B cell (primary cell): ENCODE data around the gene MYH3. TPM values are rescaled to one million over a fixed set of nuclear protein-coding genes. Genes with fewer than 3 reads are reported as not detected.

Experiments used
- ATAC-seq: fragments of 200-7000 bp; cut with Tn5 transposase; one replicate; pipeline ENCODE4 v1.10.0; 2021; ENCODE audit warnings: low read depth, mild to moderate bottlenecking, moderate number of reproducible peaks, moderate library complexity
- CTCF ChIA-PET: fragments of 350-600 bp; sonication (Branson Sonifier 250); formaldehyde crosslinking; loops from one replicate; lab custom pipeline; 2021; ENCODE audit warnings: antibody characterized with exemption, inconsistent platforms; lab: Charles Lee
- POLR2A ChIA-PET: fragments of 350-600 bp; sonication (Branson Sonifier 250); formaldehyde crosslinking; loops from one replicate; lab custom pipeline; 2021; ENCODE audit warnings: antibody characterized with exemption; lab: Charles Lee
- DNase-seq: peaks from one replicate; pipeline ENCODE4 v3.0.0; 2013
- H2AFZ ChIP-seq: 2 replicates; pipeline ENCODE4 v1.6.1; 2012; ENCODE audit warnings: mild to moderate bottlenecking, low read depth, low read length; ENCODE audit not compliant: insufficient read depth, poor library complexity, severe bottlenecking
- H3K27ac ChIP-seq, 2 donors: 1 replicate in 1 of 2; 2 replicates in 1 of 2; pipeline ENCODE4 v1.5.1; 2012 to 2013; ENCODE audit warnings: low read length in 2 of 2, mild to moderate bottlenecking in 2 of 2, moderate library complexity in 1 of 2
- H3K27me3 ChIP-seq, 4 experiments: fragments of 200-600 bp in 1 of 4; sonication (generic) in 1 of 4; replicated peaks in 1 of 4; 1 replicate in 2 of 4; 2 replicates in 2 of 4; pipeline versions ENCODE4 v1.6.1 to v1.7.0; 2013 to 2016; ENCODE audit warnings: low read length in 3 of 4, mild to moderate bottlenecking in 2 of 4, mixed read lengths in 1 of 4, moderate library complexity in 1 of 4; ENCODE audit not compliant: insufficient read depth in 4 of 4, control insufficient read depth in 3 of 4; ENCODE audit errors: control extremely low read depth in 1 of 4
- H3K36me3 ChIP-seq, 2 experiments: replicated peaks in 1 of 2; 1 replicate in 1 of 2; 2 replicates in 1 of 2; pipeline versions ENCODE4 v1.6.1 to v1.7.1; 2013; ENCODE audit warnings: low read length in 1 of 2; ENCODE audit not compliant: insufficient read depth in 2 of 2, control insufficient read depth in 1 of 2; ENCODE audit errors: control extremely low read depth in 1 of 2, extremely low read depth in 1 of 2
- H3K4me1 ChIP-seq, 2 donors: fragments of 200-600 bp in 1 of 2; sonication (generic) in 1 of 2; 1 replicate in 1 of 2; 2 replicates in 1 of 2; pipeline versions ENCODE4 v1.5.1 to v1.6.1; 2013 to 2017; ENCODE audit warnings: low read length in 2 of 2; ENCODE audit not compliant: control insufficient read depth in 2 of 2, insufficient read depth in 2 of 2
- H3K4me2 ChIP-seq: replicated peaks from 2 replicates; pipeline ENCODE3; 2012; ENCODE audit warnings: mild to moderate bottlenecking, low read depth, low read length; ENCODE audit not compliant: poor library complexity, severe bottlenecking
- H3K4me3 ChIP-seq, 5 experiments: fragments of 200-600 bp in 1 of 5; sonication (generic) in 1 of 5; 1 replicate in 3 of 5; 2 replicates in 2 of 5; pipeline versions ENCODE4 v1.5.1 to v1.7.0; 2011 to 2016; ENCODE audit warnings: low read length in 4 of 5, mild to moderate bottlenecking in 4 of 5, low read depth in 2 of 5, control low read depth in 1 of 5, moderate library complexity in 1 of 5; ENCODE audit not compliant: insufficient read depth in 1 of 5; ENCODE audit errors: control extremely low read depth in 1 of 5, extremely low read depth in 1 of 5
- H3K79me2 ChIP-seq: fragments of 200-600 bp; sonication (generic); one replicate; pipeline ENCODE4 v1.6.0; 2016; ENCODE audit warnings: low read length; ENCODE audit not compliant: control insufficient read depth, insufficient read depth
- H3K9ac ChIP-seq: fragments of 200-600 bp; sonication (generic); 2 replicates; pipeline ENCODE4 v1.6.1; 2017; ENCODE audit warnings: mild to moderate bottlenecking, low read length, moderate library complexity
- H3K9me3 ChIP-seq, 3 donors: one replicate each; pipeline versions ENCODE4 v1.6.1 to v1.7.1; 2013; ENCODE audit warnings: low read length in 2 of 3; ENCODE audit not compliant: control insufficient read depth in 2 of 3, insufficient read depth in 1 of 3; ENCODE audit errors: control extremely low read depth in 1 of 3
- H4K20me1 ChIP-seq: 2 replicates; pipeline ENCODE4 v1.6.0; 2012; ENCODE audit warnings: mild to moderate bottlenecking, low read length; ENCODE audit not compliant: insufficient read depth, control insufficient read depth, poor library complexity, severe bottlenecking
- H3K27ac Mint-ChIP-seq: one replicate; pipeline ENCODE4 v1.8.0; 2021; ENCODE audit warnings: mixed read lengths
- H3K27me3 Mint-ChIP-seq: one replicate; pipeline ENCODE4 v1.8.0; 2021; ENCODE audit warnings: mixed read lengths
- H3K4me1 Mint-ChIP-seq: one replicate; pipeline ENCODE4 v1.8.0; 2021; ENCODE audit warnings: mixed read lengths
- H3K4me3 Mint-ChIP-seq: one replicate; pipeline ENCODE4 v1.8.0; 2021; ENCODE audit warnings: mixed read lengths
- H3K9me3 Mint-ChIP-seq: one replicate; pipeline ENCODE4 v1.8.0; 2022; ENCODE audit warnings: mixed read lengths; ENCODE audit not compliant: insufficient read depth
- EZH2 ChIP-seq: IDR thresholded peaks from 2 replicates; pipeline ENCODE4 v1.6.1; 2012; ENCODE audit warnings: borderline replicate concordance, low read depth, mild to moderate bottlenecking, moderate library complexity, low read length; ENCODE audit not compliant: insufficient read depth, poor library complexity, severe bottlenecking
- WGBS: methylation state at CpG from one replicate; pipeline ENCODE4 v1.1.5; 2013; ENCODE audit warnings: missing lambda C conversion rate; ENCODE audit not compliant: insufficient coverage; 5-methylcytosine and 5-hydroxymethylcytosine counted together
- intact Hi-C: fragments of 100-400 bp; cut with micrococcal nuclease; formaldehyde crosslinking; loops from one replicate; pipeline ENCODE4 v1.10.0; 2022
- polyA plus RNA-seq: library from polyadenylated mRNA; depleted of rRNA; stranded (reverse); fragments of >200 nt; gene quantifications from 2 replicates; pipeline ENCODE4 v1.2.3, GENCODE V29; 2012
- total RNA-seq, 2 donors: library from RNA; stranded (reverse); fragments of 120-200 nt in 1 of 2; gene quantifications; 1 replicate in 1 of 2; 2 replicates in 1 of 2; pipeline versions ENCODE4 v1.2.3 to v1.2.4, GENCODE V29; 2013 to 2022
- TF ChIP-seq, protein P1 (sequence below): fragments of 200-600 bp; IDR thresholded peaks from one replicate; pipeline ENCODE4 v1.8.0; 2022; ENCODE audit warnings: antibody characterized with exemption, mild to moderate bottlenecking

The MYH3 gene
- total and polyA plus RNA-seq, 2 donors (not counting 1 experiment from before 2014, with no cell fraction given), result 9.4 to 10.9 TPM

DNA sequence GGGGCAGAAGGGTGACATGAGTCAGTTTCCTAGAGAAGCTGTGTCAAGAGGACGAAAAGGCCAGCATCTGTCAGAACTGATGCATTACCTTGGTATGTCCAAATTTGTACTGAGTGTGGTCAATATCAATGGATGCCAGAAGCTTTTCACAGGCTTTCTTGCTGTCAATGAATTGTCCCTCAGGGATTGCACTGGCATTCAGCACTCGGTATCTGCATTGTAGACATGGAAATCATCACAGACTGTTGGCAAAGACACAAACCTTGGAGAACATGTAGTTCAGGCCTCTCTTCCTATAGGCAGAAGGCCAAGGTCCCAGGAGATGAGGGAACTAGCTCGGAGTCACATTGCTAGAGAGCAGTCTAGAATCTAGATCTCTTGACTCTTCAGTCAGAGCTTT lies 16.6 kb downstream of the MYH3 start:
- DNase-seq (no peak), ATAC-seq (no peak)
- WGBS, result 95% methylated on average over 2 of the region's 3 CpGs
- no peak for TF ChIP-seq EZH2
- TF ChIP-seq, protein P1, sequence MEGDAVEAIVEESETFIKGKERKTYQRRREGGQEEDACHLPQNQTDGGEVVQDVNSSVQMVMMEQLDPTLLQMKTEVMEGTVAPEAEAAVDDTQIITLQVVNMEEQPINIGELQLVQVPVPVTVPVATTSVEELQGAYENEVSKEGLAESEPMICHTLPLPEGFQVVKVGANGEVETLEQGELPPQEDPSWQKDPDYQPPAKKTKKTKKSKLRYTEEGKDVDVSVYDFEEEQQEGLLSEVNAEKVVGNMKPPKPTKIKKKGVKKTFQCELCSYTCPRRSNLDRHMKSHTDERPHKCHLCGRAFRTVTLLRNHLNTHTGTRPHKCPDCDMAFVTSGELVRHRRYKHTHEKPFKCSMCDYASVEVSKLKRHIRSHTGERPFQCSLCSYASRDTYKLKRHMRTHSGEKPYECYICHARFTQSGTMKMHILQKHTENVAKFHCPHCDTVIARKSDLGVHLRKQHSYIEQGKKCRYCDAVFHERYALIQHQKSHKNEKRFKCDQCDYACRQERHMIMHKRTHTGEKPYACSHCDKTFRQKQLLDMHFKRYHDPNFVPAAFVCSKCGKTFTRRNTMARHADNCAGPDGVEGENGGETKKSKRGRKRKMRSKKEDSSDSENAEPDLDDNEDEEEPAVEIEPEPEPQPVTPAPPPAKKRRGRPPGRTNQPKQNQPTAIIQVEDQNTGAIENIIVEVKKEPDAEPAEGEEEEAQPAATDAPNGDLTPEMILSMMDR, result no peak
- POLR2A ChIA-PET, result interaction anchor here (0.6 kb wide), 1 partner anchor 602 kb away, joined by 3 read pairs; no protein-coding TSS in a partner anchor
- no peak overlapping the region for H3K4me3 ChIP-seq
- H3K9me3 ChIP-seq, result no peaks in the 10 kb centered on the region
- peaks cover 0 to 7% of the 10 kb centered on the region in 2 donors for H3K4me1 ChIP-seq
- no peak overlapping the region for H3K4me2 ChIP-seq
- Mint-ChIP-seq H3K27ac (no peak overlapping the region), H3K9me3 (no peaks in the 10 kb centered on the region), H3K4me3 (no peak overlapping the region), H3K27me3 (no peaks in the 10 kb centered on the region), H3K4me1 (peaks cover 4% of the 10 kb centered on the region)
- intact Hi-C loops, result no loop called here
- CTCF ChIA-PET, result interaction anchor here (1.1 to 2.6 kb wide), 4 partner anchors 10 to 715 kb away, joined by 3 to 12 read pairs (median 7); no protein-coding TSS in a partner anchor
- H3K36me3 ChIP-seq, result peaks cover 4 to 36% of the 10 kb centered on the region in 2 experiments
- H3K27me3 ChIP-seq, result no peaks in the 10 kb centered on the region
- no peak overlapping the region for H3K9ac ChIP-seq
- no peak overlapping the region for H3K27ac ChIP-seq
- no peaks in the 10 kb centered on the region for H3K79me2 ChIP-seq
- no peak overlapping the region for H2AFZ ChIP-seq
- H4K20me1 ChIP-seq, result no peaks in the 10 kb centered on the region

DNA sequence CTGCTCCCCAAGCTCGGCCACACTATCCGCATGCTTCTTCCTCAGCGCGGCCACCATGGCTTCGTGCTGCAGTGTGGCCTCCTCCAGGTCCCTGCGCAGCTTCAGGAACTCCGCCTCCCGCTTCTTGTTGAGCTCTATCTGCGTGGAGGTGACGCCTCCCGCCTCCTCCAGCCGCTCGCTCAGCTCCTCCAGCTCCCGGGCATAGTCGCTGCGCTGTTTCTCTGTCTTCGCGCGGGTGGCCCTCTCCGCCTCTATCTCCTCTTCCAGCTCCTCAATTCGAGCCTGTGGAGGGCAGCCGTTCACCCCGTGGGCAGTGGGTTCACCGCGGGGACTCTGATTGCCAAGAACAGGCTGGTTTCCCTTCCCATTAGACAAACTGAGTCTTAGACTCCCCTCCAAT lies 19.0 kb downstream of the MYH3 start:
- H2AFZ ChIP-seq, result no peak overlapping the region
- intact Hi-C loops, result no loop called here
- no peak overlapping the region for H3K9ac ChIP-seq
- ChIA-PET CTCF (interaction anchor here (11.4 to 13.3 kb wide), 2 partner anchors 8 to 19 kb away, joined by 113 to 159 read pairs; no protein-coding TSS in a partner anchor), POLR2A (no interaction called here)
- H3K36me3 ChIP-seq, result peaks cover 4 to 25% of the 10 kb centered on the region in 2 experiments
- Mint-ChIP-seq H3K4me3 (no peak overlapping the region), H3K4me1 (peaks cover 26% of the 10 kb centered on the region), H3K9me3 (no peaks in the 10 kb centered on the region), H3K27ac (no peak overlapping the region), H3K27me3 (no peaks in the 10 kb centered on the region)
- no peak for TF ChIP-seq EZH2
- TF ChIP-seq, protein P1, result no peak
- DNase-seq (no peak), ATAC-seq (no peak)
- no peak overlapping the region for H3K4me3 ChIP-seq
- no peak overlapping the region for H3K4me2 ChIP-seq
- no peaks in the 10 kb centered on the region for H4K20me1 ChIP-seq
- 93% methylated on average over 25 of the region's 25 CpGs for WGBS
- H3K79me2 ChIP-seq, result no peaks in the 10 kb centered on the region
- H3K9me3 ChIP-seq, result peaks cover 0 to 3% (median 0%) of the 10 kb centered on the region in 3 donors
- no peak overlapping the region for H3K27ac ChIP-seq
- H3K4me1 ChIP-seq, result peaks cover 13 to 24% of the 10 kb centered on the region in 2 donors
- H3K27me3 ChIP-seq, result no peaks in the 10 kb centered on the region
